B cell (primary cell): Measurements from ENCODE around the gene SLC2A3. TPM values are rescaled to one million over a fixed set of nuclear protein-coding genes. Genes with fewer than 3 reads are reported as not detected.

ENCODE experiments used
- ATAC-seq: fragments of 200-7000 bp; cut with Tn5 transposase; one replicate; pipeline ENCODE4 v1.10.0; 2021; ENCODE audit warnings: low read depth, mild to moderate bottlenecking, moderate number of reproducible peaks, moderate library complexity
- CTCF ChIA-PET: fragments of 350-600 bp; sonication (Branson Sonifier 250); formaldehyde crosslinking; loops from one replicate; lab custom pipeline; 2021; ENCODE audit warnings: antibody characterized with exemption, inconsistent platforms; lab: Charles Lee
- POLR2A ChIA-PET: fragments of 350-600 bp; sonication (Branson Sonifier 250); formaldehyde crosslinking; loops from one replicate; lab custom pipeline; 2021; ENCODE audit warnings: antibody characterized with exemption; lab: Charles Lee
- DNase-seq: peaks from one replicate; pipeline ENCODE4 v3.0.0; 2013
- H2AFZ ChIP-seq: 2 replicates; pipeline ENCODE4 v1.6.1; 2012; ENCODE audit warnings: mild to moderate bottlenecking, low read depth, low read length; ENCODE audit not compliant: insufficient read depth, poor library complexity, severe bottlenecking
- H3K27ac ChIP-seq, 2 donors: 1 replicate in 1 of 2; 2 replicates in 1 of 2; pipeline ENCODE4 v1.5.1; 2012 to 2013; ENCODE audit warnings: low read length in 2 of 2, mild to moderate bottlenecking in 2 of 2, moderate library complexity in 1 of 2
- H3K27me3 ChIP-seq, 4 experiments: fragments of 200-600 bp in 1 of 4; sonication (generic) in 1 of 4; replicated peaks in 1 of 4; 1 replicate in 2 of 4; 2 replicates in 2 of 4; pipeline versions ENCODE4 v1.6.1 to v1.7.0; 2013 to 2016; ENCODE audit warnings: low read length in 3 of 4, mild to moderate bottlenecking in 2 of 4, mixed read lengths in 1 of 4, moderate library complexity in 1 of 4; ENCODE audit not compliant: insufficient read depth in 4 of 4, control insufficient read depth in 3 of 4; ENCODE audit errors: control extremely low read depth in 1 of 4
- H3K36me3 ChIP-seq, 2 experiments: replicated peaks in 1 of 2; 1 replicate in 1 of 2; 2 replicates in 1 of 2; pipeline versions ENCODE4 v1.6.1 to v1.7.1; 2013; ENCODE audit warnings: low read length in 1 of 2; ENCODE audit not compliant: insufficient read depth in 2 of 2, control insufficient read depth in 1 of 2; ENCODE audit errors: control extremely low read depth in 1 of 2, extremely low read depth in 1 of 2
- H3K4me1 ChIP-seq, 2 donors: fragments of 200-600 bp in 1 of 2; sonication (generic) in 1 of 2; 1 replicate in 1 of 2; 2 replicates in 1 of 2; pipeline versions ENCODE4 v1.5.1 to v1.6.1; 2013 to 2017; ENCODE audit warnings: low read length in 2 of 2; ENCODE audit not compliant: control insufficient read depth in 2 of 2, insufficient read depth in 2 of 2
- H3K4me2 ChIP-seq: replicated peaks from 2 replicates; pipeline ENCODE3; 2012; ENCODE audit warnings: mild to moderate bottlenecking, low read depth, low read length; ENCODE audit not compliant: poor library complexity, severe bottlenecking
- H3K4me3 ChIP-seq, 5 experiments: fragments of 200-600 bp in 1 of 5; sonication (generic) in 1 of 5; 1 replicate in 3 of 5; 2 replicates in 2 of 5; pipeline versions ENCODE4 v1.5.1 to v1.7.0; 2011 to 2016; ENCODE audit warnings: low read length in 4 of 5, mild to moderate bottlenecking in 4 of 5, low read depth in 2 of 5, control low read depth in 1 of 5, moderate library complexity in 1 of 5; ENCODE audit not compliant: insufficient read depth in 1 of 5; ENCODE audit errors: control extremely low read depth in 1 of 5, extremely low read depth in 1 of 5
- H3K79me2 ChIP-seq: fragments of 200-600 bp; sonication (generic); one replicate; pipeline ENCODE4 v1.6.0; 2016; ENCODE audit warnings: low read length; ENCODE audit not compliant: control insufficient read depth, insufficient read depth
- H3K9ac ChIP-seq: fragments of 200-600 bp; sonication (generic); 2 replicates; pipeline ENCODE4 v1.6.1; 2017; ENCODE audit warnings: mild to moderate bottlenecking, low read length, moderate library complexity
- H3K9me3 ChIP-seq, 3 donors: one replicate each; pipeline versions ENCODE4 v1.6.1 to v1.7.1; 2013; ENCODE audit warnings: low read length in 2 of 3; ENCODE audit not compliant: control insufficient read depth in 2 of 3, insufficient read depth in 1 of 3; ENCODE audit errors: control extremely low read depth in 1 of 3
- H4K20me1 ChIP-seq: 2 replicates; pipeline ENCODE4 v1.6.0; 2012; ENCODE audit warnings: mild to moderate bottlenecking, low read length; ENCODE audit not compliant: insufficient read depth, control insufficient read depth, poor library complexity, severe bottlenecking
- H3K27ac Mint-ChIP-seq: one replicate; pipeline ENCODE4 v1.8.0; 2021; ENCODE audit warnings: mixed read lengths
- H3K27me3 Mint-ChIP-seq: one replicate; pipeline ENCODE4 v1.8.0; 2021; ENCODE audit warnings: mixed read lengths
- H3K4me1 Mint-ChIP-seq: one replicate; pipeline ENCODE4 v1.8.0; 2021; ENCODE audit warnings: mixed read lengths
- H3K4me3 Mint-ChIP-seq: one replicate; pipeline ENCODE4 v1.8.0; 2021; ENCODE audit warnings: mixed read lengths
- H3K9me3 Mint-ChIP-seq: one replicate; pipeline ENCODE4 v1.8.0; 2022; ENCODE audit warnings: mixed read lengths; ENCODE audit not compliant: insufficient read depth
- CTCF ChIP-seq: fragments of 200-600 bp; IDR thresholded peaks from one replicate; pipeline ENCODE4 v1.8.0; 2022; ENCODE audit warnings: antibody characterized with exemption, mild to moderate bottlenecking
- EZH2 ChIP-seq: IDR thresholded peaks from 2 replicates; pipeline ENCODE4 v1.6.1; 2012; ENCODE audit warnings: borderline replicate concordance, low read depth, mild to moderate bottlenecking, moderate library complexity, low read length; ENCODE audit not compliant: insufficient read depth, poor library complexity, severe bottlenecking
- WGBS: methylation state at CpG from one replicate; pipeline ENCODE4 v1.1.5; 2013; ENCODE audit warnings: missing lambda C conversion rate; ENCODE audit not compliant: insufficient coverage; 5-methylcytosine and 5-hydroxymethylcytosine counted together
- intact Hi-C: fragments of 100-400 bp; cut with micrococcal nuclease; formaldehyde crosslinking; loops from one replicate; pipeline ENCODE4 v1.10.0; 2022
- polyA plus RNA-seq: library from polyadenylated mRNA; depleted of rRNA; stranded (reverse); fragments of >200 nt; gene quantifications from 2 replicates; pipeline ENCODE4 v1.2.3, GENCODE V29; 2012
- total RNA-seq, 2 donors: library from RNA; stranded (reverse); fragments of 120-200 nt in 1 of 2; gene quantifications; 1 replicate in 1 of 2; 2 replicates in 1 of 2; pipeline versions ENCODE4 v1.2.3 to v1.2.4, GENCODE V29; 2013 to 2022

Gene SLC2A3
- total and polyA plus RNA-seq, 2 donors (not counting 1 experiment from before 2014, with no cell fraction given): 215 to 284 TPM

GRCh38 chr12:7877420-7877819, 58.6 kb downstream of the SLC2A3 start:
- H3K27me3 Mint-ChIP-seq: peaks cover 8% of the 10 kb centered on the region
- WGBS: 70% methylated on average over 2 of the region's 8 CpGs
- DNase-seq: no peak
- Histone ChIP-seq H3K4me2 (no peak overlapping the region), H3K9me3 (peaks cover 0 to 6% (median 0%) of the 10 kb centered on the region in 3 donors), H4K20me1 (no peaks in the 10 kb centered on the region), H3K79me2 (no peaks in the 10 kb centered on the region), H3K4me3 (no peak overlapping the region), H2AFZ (no peak overlapping the region), H3K4me1 (peaks cover 5 to 9% of the 10 kb centered on the region in 2 donors), H3K27me3 (peaks cover 0 to 10% (median 6%) of the 10 kb centered on the region in 4 experiments), H3K36me3 (no peaks in the 10 kb centered on the region), H3K27ac (no peak overlapping the region), H3K9ac (no peak overlapping the region)
- ChIA-PET POLR2A (interaction anchor here (0.6 kb wide), 1 partner anchor 22 kb away, joined by 3 read pairs; no protein-coding TSS in a partner anchor), CTCF (no interaction called here)
- no peaks in the 10 kb centered on the region for H3K9me3 Mint-ChIP-seq
- no peak overlapping the region for H3K27ac Mint-ChIP-seq
- no peak for TF ChIP-seq EZH2
- no peak for TF ChIP-seq CTCF
- H3K4me3 Mint-ChIP-seq: no peak overlapping the region
- ATAC-seq: no peak
- H3K4me1 Mint-ChIP-seq: no peaks in the 10 kb centered on the region
- intact Hi-C loops: no loop called here

- peak within 1 kb of the TSS; percentile 28 for H3K4me2 ChIP-seq
- Mint-ChIP-seq H3K9me3 (no peaks in the 10 kb centered on the region), H3K27ac (no peak within 1 kb of the TSS), H3K27me3 (peaks cover 34% of the 10 kb centered on the region), H3K4me1 (no peaks in the 10 kb centered on the region), H3K4me3 (no peak within 1 kb of the TSS)
- no peak within 1 kb of the TSS for H3K4me3 ChIP-seq
- no peaks in the 10 kb centered on the region for H3K79me2 ChIP-seq
- ChIA-PET POLR2A (no interaction called here), CTCF (no interaction called here)
- no peak within 1 kb of the TSS for H2AFZ ChIP-seq
- H3K9me3 ChIP-seq: peaks cover 0 to 12% (median 0%) of the 10 kb centered on the region in 3 donors
- 16% methylated on average over 63 of the region's 65 CpGs for WGBS
- TF ChIP-seq CTCF: no peak
- TF ChIP-seq EZH2: no peak
- intact Hi-C loops: no loop called here
- H3K27me3 ChIP-seq: peaks cover 0 to 27% (median 17%) of the 10 kb centered on the region in 4 experiments
- H3K9ac ChIP-seq: no peak within 1 kb of the TSS
- peaks cover 5 to 10% of the 10 kb centered on the region in 2 donors for H3K4me1 ChIP-seq
- no peak within 1 kb of the TSS for H3K27ac ChIP-seq
- H4K20me1 ChIP-seq: no peaks in the 10 kb centered on the region
- H3K36me3 ChIP-seq: no peaks in the 10 kb centered on the region
- ATAC-seq: no peak
- DNase-seq: peak; percentile 24
Observed at GRCh38 chr12:7872566-7873319, 63.2 kb downstream of the SLC2A3 start, which contains the start of gene SLC2A14. Gene SLC2A14, minus strand, starts transcription at chr12:7872915. Its CDS starts 3,035 bp downstream, at chr12:7869880.
